ENCODE results near the gene TBC1D1.

Gene TBC1D1

DNA sequence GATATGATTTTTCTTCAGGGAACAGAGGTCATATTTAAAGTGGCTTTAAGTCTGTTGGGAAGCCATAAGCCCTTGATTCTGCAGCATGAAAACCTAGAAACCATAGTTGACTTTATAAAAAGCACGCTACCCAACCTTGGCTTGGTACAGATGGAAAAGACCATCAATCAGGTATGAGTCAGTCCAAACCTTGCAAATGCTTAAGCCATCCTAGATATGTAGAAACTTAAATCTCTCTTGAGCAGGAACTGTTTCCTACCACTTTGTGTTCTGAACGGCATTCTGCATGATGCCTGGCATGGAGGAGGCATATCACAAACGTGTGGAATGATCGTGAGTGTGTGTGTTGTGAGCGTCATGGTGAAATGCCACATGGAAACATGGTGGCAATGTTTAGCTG is 234.1 kb downstream of the TBC1D1 start:
- TF ChIP-seq GATA2 (IDR thresholded peaks at IDR 0.05; ENCODE audit: low read depth, low read length) (no peak), GATA3 (IDR thresholded peaks at IDR 0.05; ENCODE audit: low read depth, low read length) (no peak)

DNA sequence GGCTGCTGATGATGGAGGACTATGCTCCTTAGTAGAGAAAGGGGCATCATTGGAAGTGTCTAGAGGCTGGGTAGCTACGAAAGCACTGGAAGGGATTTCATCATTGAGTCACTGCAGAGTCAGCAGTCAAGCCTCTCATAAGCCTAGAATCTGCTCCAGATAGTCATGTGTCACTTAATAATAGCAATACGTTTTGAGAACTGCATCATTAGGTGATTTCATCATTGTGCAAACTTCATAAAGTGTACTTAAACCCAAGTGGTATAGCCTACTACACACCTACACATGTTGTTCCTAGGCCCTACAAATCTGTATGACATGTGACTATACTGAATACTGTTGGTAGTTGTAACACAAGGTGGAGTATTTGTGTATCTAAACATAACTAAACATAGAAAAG is 234.9 kb downstream of the TBC1D1 start:
- no peak for TF ChIP-seq GATA2 (IDR thresholded peaks at IDR 0.05; ENCODE audit: low read depth, low read length)
- no peak for TF ChIP-seq GATA3 (IDR thresholded peaks at IDR 0.05; ENCODE audit: low read depth, low read length)

DNA sequence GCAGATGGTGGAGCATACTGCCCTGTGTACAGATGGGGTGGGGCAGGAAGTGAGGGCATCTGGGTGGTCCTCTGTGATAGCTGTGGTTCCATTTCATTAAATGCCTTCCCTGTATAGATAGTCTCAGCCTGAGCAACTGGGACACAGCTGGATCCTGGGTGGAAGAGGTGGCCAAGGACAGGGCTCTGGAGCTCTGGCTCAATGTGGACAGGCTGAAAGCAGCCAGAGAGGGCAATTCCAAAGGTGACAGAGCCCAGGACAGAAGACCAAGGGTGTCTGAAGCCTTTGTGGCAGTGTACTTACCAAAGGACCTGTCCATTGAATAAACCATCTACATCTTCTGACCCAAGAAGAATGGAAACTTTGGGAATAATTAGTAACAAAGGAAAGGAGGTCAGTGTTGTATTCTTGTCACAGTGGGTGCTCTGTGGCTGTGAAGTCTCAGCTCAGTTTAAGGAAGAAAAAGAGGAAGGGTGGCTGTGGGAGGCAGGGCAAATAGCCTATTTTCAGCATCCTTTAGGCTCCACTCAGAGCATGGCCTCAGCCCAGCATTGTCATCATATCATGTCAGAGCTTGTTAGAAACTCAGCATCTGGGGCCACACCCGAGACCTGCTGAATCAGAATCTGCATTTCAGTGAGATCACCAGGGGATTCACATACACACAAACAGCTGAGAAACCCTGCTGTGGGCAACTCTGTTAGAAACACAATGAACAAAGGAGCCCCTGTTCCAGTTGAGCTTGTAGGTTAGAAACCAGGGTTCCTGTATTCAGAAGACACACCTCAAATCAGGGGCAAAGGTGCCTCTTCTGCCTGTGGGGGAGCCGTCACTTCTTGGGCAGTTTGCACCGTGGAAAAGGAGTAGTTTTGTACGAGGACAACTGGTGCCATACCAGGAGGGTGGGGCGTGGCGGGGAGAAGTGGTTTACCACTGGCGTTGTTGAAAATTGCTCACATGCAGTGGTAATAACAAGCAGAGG is 237.9 kb downstream of the TBC1D1 start:
- no peak for TF ChIP-seq GATA3 (IDR thresholded peaks at IDR 0.05; ENCODE audit: low read depth, low read length)
- TF ChIP-seq GATA2 (IDR thresholded peaks at IDR 0.05; ENCODE audit: low read depth, low read length) = no peak

DNA sequence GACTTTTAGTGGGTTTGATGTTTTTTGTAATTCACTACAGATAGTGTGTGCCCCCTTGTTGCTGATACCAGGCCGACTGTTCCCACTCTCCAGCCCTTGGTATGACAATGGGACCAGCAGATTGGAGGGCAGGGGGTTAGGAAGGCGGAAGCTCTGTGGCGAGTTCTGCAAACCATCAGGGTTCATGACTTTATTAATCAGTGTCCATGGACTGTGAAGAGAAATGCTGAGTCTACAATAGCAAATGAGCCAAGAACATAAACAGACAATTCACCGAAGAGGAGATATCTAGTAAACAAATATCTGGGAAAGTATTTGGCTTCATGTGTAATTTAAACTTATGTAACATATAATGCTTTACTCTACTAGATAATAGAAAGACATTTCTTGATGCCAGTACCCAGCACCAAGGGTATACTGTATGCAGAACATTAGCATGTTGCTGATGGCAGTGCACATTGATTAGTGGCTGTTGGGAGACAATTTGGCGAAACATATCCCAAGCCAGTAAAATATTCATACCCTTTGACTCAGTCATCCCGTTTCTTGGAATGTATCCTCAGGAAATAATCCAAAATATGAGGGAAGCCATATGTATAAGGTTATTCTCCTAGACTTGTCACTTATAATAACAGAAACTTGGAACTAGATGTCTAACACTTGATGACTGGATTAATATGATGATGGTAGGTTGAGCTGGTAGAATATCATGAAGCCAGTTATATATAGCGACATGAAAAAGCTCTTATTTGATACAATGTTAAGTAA is 238.8 kb downstream of the TBC1D1 start:
- no peak for TF ChIP-seq GATA3 (IDR thresholded peaks at IDR 0.05; ENCODE audit: low read depth, low read length)
- TF ChIP-seq GATA2 (IDR thresholded peaks at IDR 0.05; ENCODE audit: low read depth, low read length) = no peak

DNA sequence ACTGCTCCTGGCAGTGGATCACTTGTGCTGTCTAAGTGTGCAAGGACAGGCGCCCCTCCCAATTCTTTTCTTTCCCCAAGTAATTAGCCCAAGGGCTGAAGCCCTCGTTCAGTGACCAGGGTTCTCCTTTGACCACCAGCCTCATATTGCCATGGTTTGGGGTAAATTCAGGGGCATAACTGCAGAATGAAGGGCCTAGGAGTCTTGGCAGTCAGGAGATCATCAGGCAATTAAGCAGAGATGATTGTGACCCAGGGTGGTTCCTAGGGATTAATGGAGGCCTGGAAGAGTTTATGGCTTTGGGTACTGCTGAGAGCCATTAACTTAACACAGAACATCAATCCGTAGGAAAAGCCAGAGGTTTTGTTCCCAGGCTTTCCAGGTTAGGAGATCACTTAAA is 240.0 kb downstream of the TBC1D1 start:
- TF ChIP-seq GATA3 (IDR thresholded peaks at IDR 0.05; ENCODE audit: low read depth, low read length) (no peak), GATA2 (IDR thresholded peaks at IDR 0.05; ENCODE audit: low read depth, low read length) (no peak)

DNA sequence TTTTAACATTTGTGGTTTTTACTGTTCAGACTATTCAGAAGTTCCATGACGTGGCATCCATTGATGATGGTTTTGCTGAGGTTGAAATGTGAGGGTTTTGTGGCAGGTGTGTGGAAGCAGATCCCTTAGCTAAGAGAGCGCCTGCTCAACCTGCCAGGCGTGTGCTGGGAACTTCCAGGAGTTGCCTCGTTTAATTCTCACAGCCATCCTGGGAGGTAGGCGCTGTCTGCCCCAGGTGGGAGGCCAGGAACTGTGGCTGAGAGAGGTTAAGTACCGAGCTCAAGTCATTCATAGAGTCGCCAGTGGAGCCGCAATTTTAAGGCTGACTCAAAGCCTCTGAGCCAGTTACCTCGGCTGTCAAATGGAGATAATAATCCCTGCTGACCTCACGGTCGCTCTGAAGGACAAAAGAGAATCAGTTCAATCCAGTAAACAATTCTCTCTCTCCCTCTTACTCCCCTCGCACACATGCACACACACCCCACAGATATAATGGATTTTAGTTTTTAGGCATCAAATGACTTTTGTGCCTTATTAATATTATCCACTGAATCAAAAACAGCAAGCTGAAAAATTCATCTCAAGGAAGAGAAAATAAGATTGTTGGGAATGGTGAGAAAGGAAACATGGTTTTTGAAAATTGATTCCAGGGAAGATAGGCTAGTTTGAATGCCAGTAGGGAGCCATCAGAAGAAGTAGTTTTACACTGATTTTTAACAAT is 240.6 kb downstream of the TBC1D1 start:
- TF ChIP-seq GATA2 (IDR thresholded peaks at IDR 0.05; ENCODE audit: low read depth, low read length) = no peak
- TF ChIP-seq GATA3 (IDR thresholded peaks at IDR 0.05; ENCODE audit: low read depth, low read length) = no peak

DNA sequence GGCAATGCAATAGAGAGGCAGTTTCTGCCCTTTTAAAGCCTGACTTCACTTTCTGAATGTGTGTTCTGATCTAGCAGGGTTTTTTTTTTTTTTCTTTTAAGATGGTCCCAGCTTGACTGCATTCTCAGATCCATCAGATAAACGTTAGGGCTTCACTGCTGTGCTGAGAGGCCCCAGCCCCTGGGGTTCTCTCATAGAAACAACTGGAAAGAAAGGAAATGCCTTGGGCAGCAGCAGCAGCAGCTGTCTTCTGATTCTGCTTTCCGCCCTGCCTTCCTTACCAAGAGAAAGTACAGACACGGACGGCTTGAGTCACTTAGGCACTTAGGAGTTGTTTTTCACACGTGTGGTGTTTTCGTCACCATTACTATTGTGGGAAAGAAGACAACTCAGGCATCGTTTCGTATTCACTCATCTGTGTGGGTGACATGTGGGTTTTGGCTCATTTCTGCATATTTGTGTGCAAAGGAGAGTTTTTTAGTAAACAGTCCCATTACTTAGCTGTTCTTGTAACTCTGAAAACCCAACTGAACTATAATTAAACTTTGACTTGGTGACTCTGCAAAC is 241.3 kb downstream of the TBC1D1 start:
- TF ChIP-seq GATA2 (IDR thresholded peaks at IDR 0.05; ENCODE audit: low read depth, low read length) (peak; percentile 46), GATA3 (IDR thresholded peaks at IDR 0.05; ENCODE audit: low read depth, low read length) (no peak)

DNA sequence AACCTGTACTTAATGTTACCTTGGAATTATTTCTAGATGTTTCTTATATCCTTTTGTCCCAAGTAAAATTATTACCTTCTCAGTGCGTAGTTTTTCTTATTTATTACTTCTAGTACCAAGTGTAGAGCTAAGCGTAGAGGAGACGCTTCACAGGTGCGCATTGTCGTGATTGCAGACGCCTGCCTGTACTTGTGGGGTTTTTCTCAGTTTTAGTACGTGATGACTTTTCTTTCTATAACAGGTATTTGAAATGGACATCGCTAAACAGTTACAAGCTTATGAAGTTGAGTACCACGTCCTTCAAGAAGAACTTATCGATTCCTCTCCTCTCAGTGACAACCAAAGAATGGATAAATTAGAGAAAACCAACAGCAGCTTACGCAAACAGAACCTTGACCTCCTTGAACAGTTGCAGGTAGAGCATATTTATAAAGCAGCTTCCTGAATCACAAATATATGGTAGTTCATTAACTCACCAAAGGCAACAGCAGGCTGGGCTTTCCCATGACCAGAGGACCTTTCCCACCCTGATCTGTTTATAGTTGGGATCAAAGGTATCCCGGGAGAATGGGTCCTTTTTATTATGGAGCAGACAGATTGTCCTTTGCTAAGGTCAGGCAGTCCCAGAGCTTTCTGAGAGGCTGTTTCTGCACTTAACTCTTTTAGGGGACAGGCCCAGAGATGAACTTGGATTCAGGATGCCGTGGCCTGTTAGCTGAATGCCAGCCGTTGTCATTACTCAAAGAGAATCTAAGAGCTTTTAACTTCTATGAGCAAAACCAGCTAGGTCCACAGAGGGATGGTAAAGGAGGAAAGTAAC is 242.2 kb downstream of the TBC1D1 start:
- no peak for TF ChIP-seq GATA2 (IDR thresholded peaks at IDR 0.05; ENCODE audit: low read depth, low read length)
- TF ChIP-seq GATA3 (IDR thresholded peaks at IDR 0.05; ENCODE audit: low read depth, low read length) = no peak

DNA sequence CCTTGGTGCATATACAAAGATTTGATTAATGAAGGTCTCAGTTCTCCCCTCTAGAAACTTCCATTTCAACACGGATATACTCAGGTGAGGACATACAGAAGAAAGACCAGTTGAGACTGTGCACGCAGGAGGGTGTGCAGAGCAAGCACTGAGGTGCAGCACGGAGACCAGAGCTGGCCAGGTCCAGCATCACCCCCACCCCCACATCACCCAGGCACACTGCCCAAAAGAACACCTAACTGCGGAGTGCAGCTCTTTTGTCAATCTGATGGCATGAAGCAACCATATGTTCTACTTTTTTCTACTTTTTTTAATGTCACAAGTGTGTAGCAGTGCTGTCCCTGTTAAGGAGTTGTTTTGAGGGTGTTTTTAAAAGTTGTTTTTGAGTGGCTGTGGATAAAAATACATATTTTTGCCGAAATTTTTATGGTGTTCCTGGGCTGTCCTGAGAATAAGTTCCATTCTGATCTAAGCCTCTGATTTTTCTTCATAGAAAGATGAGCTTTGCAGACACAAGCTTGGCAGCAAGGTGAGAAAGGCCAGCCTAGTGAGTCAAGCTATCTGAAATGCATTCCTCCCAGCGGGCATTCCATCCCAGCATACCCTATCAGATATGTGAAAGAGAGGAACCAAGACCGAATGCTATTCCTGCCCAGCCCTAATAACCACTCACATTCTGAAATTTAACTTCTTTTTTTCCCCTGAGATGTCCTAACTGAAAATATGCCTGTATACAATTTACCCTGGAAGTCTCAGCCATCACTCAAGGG is 243.0 kb downstream of the TBC1D1 start:
- no peak for TF ChIP-seq GATA3 (IDR thresholded peaks at IDR 0.05; ENCODE audit: low read depth, low read length)
- TF ChIP-seq GATA2 (IDR thresholded peaks at IDR 0.05; ENCODE audit: low read depth, low read length) = no peak

DNA sequence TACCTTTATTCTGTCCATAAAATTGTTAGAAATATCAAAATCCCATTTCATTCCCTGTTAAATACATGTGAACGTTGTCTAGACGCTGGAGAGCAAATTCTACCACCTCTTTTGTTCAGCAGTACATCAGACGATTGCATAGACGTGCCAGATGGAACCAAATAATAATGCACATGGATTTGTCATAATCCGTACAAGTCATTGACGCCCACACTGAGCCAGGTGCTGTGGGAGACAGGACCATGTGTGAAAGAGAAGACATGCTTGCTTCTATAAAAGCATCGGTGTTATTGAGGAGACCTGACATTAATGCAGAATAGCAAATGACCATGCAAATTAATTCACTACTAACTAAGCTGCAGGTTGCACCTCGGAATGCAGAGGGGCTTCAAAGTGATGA is 244.3 kb downstream of the TBC1D1 start:
- TF ChIP-seq GATA2 (IDR thresholded peaks at IDR 0.05; ENCODE audit: low read depth, low read length) = no peak
- TF ChIP-seq GATA3 (IDR thresholded peaks at IDR 0.05; ENCODE audit: low read depth, low read length) = no peak

DNA sequence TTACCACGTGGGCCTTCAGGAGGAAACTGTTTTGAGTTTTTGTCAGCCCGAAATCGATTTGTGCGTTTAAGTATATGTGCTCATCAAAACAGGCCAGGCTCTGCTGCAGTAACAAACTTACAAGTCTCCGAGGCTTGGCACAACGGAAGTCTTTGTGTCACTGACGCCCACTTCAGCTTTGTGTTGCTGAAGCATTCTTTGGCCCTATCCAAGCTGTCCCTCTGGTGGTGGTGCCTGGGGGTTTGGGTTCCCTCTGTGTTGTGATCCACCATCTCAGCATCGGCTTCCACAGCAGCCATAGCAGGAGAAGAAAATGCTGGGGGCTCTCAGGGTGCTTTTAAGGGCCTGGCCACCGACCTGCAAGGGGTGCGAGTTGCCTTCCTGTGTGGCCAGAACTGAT is 245.7 kb downstream of the TBC1D1 start:
- TF ChIP-seq GATA2 (IDR thresholded peaks at IDR 0.05; ENCODE audit: low read depth, low read length) (no peak), GATA3 (IDR thresholded peaks at IDR 0.05; ENCODE audit: low read depth, low read length) (no peak)

DNA sequence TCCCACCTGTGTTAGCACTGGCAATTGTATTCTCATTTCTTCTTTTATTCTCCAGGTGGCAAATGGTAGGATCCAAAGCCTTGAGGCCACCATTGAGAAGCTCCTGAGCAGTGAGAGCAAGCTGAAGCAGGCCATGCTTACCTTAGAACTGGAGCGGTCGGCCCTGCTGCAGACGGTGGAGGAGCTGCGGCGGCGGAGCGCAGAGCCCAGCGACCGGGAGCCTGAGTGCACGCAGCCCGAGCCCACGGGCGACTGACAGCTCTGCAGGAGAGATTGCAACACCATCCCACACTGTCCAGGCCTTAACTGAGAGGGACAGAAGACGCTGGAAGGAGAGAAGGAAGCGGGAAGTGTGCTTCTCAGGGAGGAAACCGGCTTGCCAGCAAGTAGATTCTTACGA is 246.2 kb downstream of the TBC1D1 start:
- TF ChIP-seq GATA2 (IDR thresholded peaks at IDR 0.05; ENCODE audit: low read depth, low read length) (no peak), GATA3 (IDR thresholded peaks at IDR 0.05; ENCODE audit: low read depth, low read length) (no peak)

Measured in SH-SY5Y (cell line).